ENCODE results near the gene GRIP2.

DNA sequence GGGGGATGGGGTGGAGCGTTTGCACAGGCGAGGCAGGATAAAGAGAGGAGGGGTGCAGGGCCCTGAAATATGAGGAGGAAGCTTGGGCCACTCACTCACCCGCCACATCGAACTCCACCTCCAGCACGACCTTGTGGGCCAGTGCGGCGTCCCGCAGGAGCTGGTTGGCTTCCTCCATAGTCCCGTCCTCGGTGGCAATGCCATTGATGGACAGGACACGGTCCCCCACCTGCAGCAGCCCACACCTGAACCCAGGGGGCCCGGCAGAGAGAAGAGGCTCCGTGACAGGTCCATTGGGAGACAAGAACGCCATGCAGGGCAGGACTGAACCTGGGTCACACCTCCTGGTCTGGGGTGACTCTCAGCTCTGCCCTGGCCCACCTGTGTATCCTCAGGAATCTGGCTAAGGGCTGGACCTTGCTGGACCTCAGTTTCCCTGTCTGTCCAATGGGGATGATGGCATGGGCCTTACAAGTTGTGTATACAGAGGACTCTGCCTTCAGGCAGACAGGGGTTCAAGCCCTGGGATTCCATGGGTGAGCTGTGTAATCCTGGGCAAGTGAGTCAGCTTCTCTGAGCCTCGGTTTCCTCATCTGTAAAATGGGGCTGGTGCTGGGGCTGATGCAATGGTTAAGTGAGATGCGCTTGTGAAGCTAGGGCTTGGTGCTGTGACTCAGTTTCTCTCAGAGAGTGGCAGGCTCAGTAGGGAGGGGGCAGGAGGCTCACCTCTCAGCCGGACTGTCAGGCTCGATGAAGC, 26.4 kb downstream of the GRIP2 start:
- TF ChIP-seq, protein P1, sequence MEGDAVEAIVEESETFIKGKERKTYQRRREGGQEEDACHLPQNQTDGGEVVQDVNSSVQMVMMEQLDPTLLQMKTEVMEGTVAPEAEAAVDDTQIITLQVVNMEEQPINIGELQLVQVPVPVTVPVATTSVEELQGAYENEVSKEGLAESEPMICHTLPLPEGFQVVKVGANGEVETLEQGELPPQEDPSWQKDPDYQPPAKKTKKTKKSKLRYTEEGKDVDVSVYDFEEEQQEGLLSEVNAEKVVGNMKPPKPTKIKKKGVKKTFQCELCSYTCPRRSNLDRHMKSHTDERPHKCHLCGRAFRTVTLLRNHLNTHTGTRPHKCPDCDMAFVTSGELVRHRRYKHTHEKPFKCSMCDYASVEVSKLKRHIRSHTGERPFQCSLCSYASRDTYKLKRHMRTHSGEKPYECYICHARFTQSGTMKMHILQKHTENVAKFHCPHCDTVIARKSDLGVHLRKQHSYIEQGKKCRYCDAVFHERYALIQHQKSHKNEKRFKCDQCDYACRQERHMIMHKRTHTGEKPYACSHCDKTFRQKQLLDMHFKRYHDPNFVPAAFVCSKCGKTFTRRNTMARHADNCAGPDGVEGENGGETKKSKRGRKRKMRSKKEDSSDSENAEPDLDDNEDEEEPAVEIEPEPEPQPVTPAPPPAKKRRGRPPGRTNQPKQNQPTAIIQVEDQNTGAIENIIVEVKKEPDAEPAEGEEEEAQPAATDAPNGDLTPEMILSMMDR (IDR thresholded peaks at IDR 0.05), result no peak
- no peak for TF ChIP-seq POLR2A (IDR thresholded peaks at IDR 0.05)
